Neural cell (in vitro differentiated cells): ENCODE data around the gene NPTN. TPM values are rescaled to one million over a fixed set of nuclear protein-coding genes. Genes with fewer than 3 reads are reported as not detected.

ENCODE experiments used
- H2AFZ ChIP-seq: fragments of 200-600, 300-800 bp; sonication (generic), shearing (Covaris generic); 2 replicates; pipeline ENCODE4 v1.6.0; 2014; ENCODE audit warnings: low read depth, mild to moderate bottlenecking, antibody characterized with exemption, low read length, moderate library complexity
- H3F3A ChIP-seq: fragments of 200-600 bp; shearing (Covaris generic); 2 replicates; pipeline ENCODE4 v1.6.1; 2016; ENCODE audit warnings: mild to moderate bottlenecking, moderate library complexity, mixed read lengths, antibody characterized with exemption, low read length; ENCODE audit not compliant: insufficient read depth, poor library complexity, severe bottlenecking
- H3K27ac ChIP-seq: fragments of 200-600, 300-800 bp; sonication (generic), shearing (Covaris generic); 2 replicates; pipeline ENCODE4 v1.5.1; 2014; ENCODE audit warnings: mild to moderate bottlenecking, low read length, moderate library complexity
- H3K27me3 ChIP-seq: fragments of 300-800, 200-600 bp; sonication (generic), shearing (Covaris generic); 2 replicates; pipeline ENCODE4 v1.6.0; 2014; ENCODE audit warnings: mild to moderate bottlenecking, low read depth, low read length, moderate library complexity; ENCODE audit not compliant: insufficient read depth
- H3K36me3 ChIP-seq: fragments of 300-800, 200-600 bp; sonication (generic), shearing (Covaris generic); 2 replicates; pipeline ENCODE4 v1.5.1; 2014; ENCODE audit warnings: mild to moderate bottlenecking, antibody characterized with exemption, low read length, moderate library complexity; ENCODE audit not compliant: insufficient read depth
- H3K4me2 ChIP-seq: fragments of 300-800, 200-600 bp; sonication (generic), shearing (Covaris generic); 2 replicates; pipeline ENCODE4 v1.6.0; 2014; ENCODE audit warnings: mild to moderate bottlenecking, low read length
- H3K4me3 ChIP-seq: fragments of 300-800, 200-600 bp; sonication (generic), shearing (Covaris generic); 2 replicates; pipeline ENCODE4 v1.5.1; 2014; ENCODE audit warnings: mild to moderate bottlenecking, low read length, moderate library complexity
- H3K79me2 ChIP-seq: fragments of 200-600 bp; shearing (Covaris generic); replicated peaks from 2 replicates; pipeline ENCODE4 v1.6.0; 2014; ENCODE audit warnings: mild to moderate bottlenecking, low read length, moderate library complexity; ENCODE audit not compliant: insufficient read depth
- H3K9ac ChIP-seq: fragments of 300-800, 200-600 bp; sonication (generic), shearing (Covaris generic); 2 replicates; pipeline ENCODE4 v1.6.1; 2016; ENCODE audit warnings: mild to moderate bottlenecking, low read length, mixed read lengths
- H3K9me2 ChIP-seq: fragments of 200-600 bp; shearing (Covaris generic); 2 replicates; pipeline ENCODE4 v1.6.1; 2016; ENCODE audit warnings: mild to moderate bottlenecking, low read length, mixed read lengths; ENCODE audit not compliant: insufficient read depth
- H3K9me3 ChIP-seq: fragments of 200-600, 300-800 bp; sonication (generic), shearing (Covaris generic); 2 replicates; pipeline ENCODE4 v1.6.1; 2016; ENCODE audit warnings: mild to moderate bottlenecking, mixed run types, low read length, moderate library complexity, mixed read lengths
- H4K20me1 ChIP-seq: fragments of 200-600 bp; shearing (Covaris generic); 2 replicates; pipeline ENCODE4 v1.6.1; 2016; ENCODE audit warnings: mild to moderate bottlenecking, mixed run types; ENCODE audit not compliant: insufficient read depth
- CTCF ChIP-seq: fragments of 450-650 bp; IDR thresholded peaks from 2 replicates; pipeline ENCODE4 v1.5.1; 2014; ENCODE audit warnings: antibody characterized with exemption, mild to moderate bottlenecking, moderate library complexity; ENCODE audit not compliant: poor library complexity, severe bottlenecking
- EP300 ChIP-seq: fragments of 450-650 bp; conservative IDR thresholded peaks from 2 replicates; pipeline ENCODE4 v1.6.1; 2014; ENCODE audit warnings: antibody characterized with exemption, mild to moderate bottlenecking, moderate library complexity; ENCODE audit not compliant: poor library complexity, severe bottlenecking
- EZH2 ChIP-seq: fragments of 200-600, 300-800 bp; shearing (Covaris generic), sonication (generic); IDR thresholded peaks from 2 replicates; pipeline ENCODE4 v1.6.1; 2014; ENCODE audit warnings: antibody characterized with exemption, low read length, borderline replicate concordance, mild to moderate bottlenecking; ENCODE audit not compliant: insufficient read depth, poor library complexity, severe bottlenecking
- MXI1 ChIP-seq: fragments of 450-650 bp; conservative IDR thresholded peaks from 2 replicates; pipeline ENCODE4 v1.6.1; 2014; ENCODE audit warnings: antibody characterized with exemption, mild to moderate bottlenecking; ENCODE audit not compliant: poor library complexity, severe bottlenecking
- POLR2AphosphoS5 ChIP-seq: IDR thresholded peaks from 2 replicates; pipeline ENCODE4 v1.6.1; 2012
- RAD21 ChIP-seq: fragments of 450-650 bp; conservative IDR thresholded peaks from 2 replicates; pipeline ENCODE4 v1.6.1; 2014; ENCODE audit warnings: antibody characterized with exemption, mild to moderate bottlenecking, moderate library complexity
- REST ChIP-seq: IDR thresholded peaks from 2 replicates; pipeline ENCODE4 v1.6.1; 2012; ENCODE audit warnings: borderline replicate concordance
- SMC3 ChIP-seq: fragments of 450-650 bp; conservative IDR thresholded peaks from 2 replicates; pipeline ENCODE4 v1.6.1; 2014; ENCODE audit warnings: antibody characterized with exemption, mild to moderate bottlenecking, moderate library complexity; ENCODE audit not compliant: poor library complexity
- TAF1 ChIP-seq: IDR thresholded peaks from 2 replicates; pipeline ENCODE4 v1.6.1; 2012; ENCODE audit warnings: low read depth
- polyA plus RNA-seq: library from polyadenylated mRNA; depleted of rRNA; stranded (reverse); fragments of >200 nt; gene quantifications from 2 replicates; pipeline ENCODE4 v1.2.3, GENCODE V29; 2014

The NPTN gene
- polyA plus RNA-seq, 1 donor from 2014 or later: 237 TPM

- H3K36me3 ChIP-seq: no peaks in the 10 kb centered on the region
- H3F3A ChIP-seq: no peaks in the 10 kb centered on the region
- H2AFZ ChIP-seq: no peak overlapping the region
- no peak overlapping the region for H3K9ac ChIP-seq
- H3K79me2 ChIP-seq: no peaks in the 10 kb centered on the region
- no peak overlapping the region for H3K27ac ChIP-seq
- no peaks in the 10 kb centered on the region for H3K9me2 ChIP-seq
- H3K4me3 ChIP-seq: no peak overlapping the region
- no peak overlapping the region for H3K4me2 ChIP-seq
- H3K9me3 ChIP-seq: no peaks in the 10 kb centered on the region
- no peaks in the 10 kb centered on the region for H4K20me1 ChIP-seq
- TF ChIP-seq SMC3: no peak
- TF ChIP-seq EZH2: no peak
- TF ChIP-seq MXI1: no peak
- no peak for TF ChIP-seq POLR2AphosphoS5
- TF ChIP-seq TAF1: no peak
- no peak for TF ChIP-seq CTCF
- TF ChIP-seq REST: no peak
- no peak for TF ChIP-seq EP300
- TF ChIP-seq RAD21: no peak
- no peaks in the 10 kb centered on the region for H3K27me3 ChIP-seq
Observed at GRCh38 chr15:73518180-73518862, 114.9 kb downstream of the NPTN start.

GRCh38 chr15:73517566-73517965 is 115.6 kb downstream of the NPTN start:
- Histone ChIP-seq H3K9ac (no peak overlapping the region), H3K27me3 (no peaks in the 10 kb centered on the region), H3F3A (no peaks in the 10 kb centered on the region), H3K9me2 (no peaks in the 10 kb centered on the region), H4K20me1 (no peaks in the 10 kb centered on the region), H3K36me3 (no peaks in the 10 kb centered on the region), H3K4me3 (no peak overlapping the region), H2AFZ (no peak overlapping the region), H3K9me3 (no peaks in the 10 kb centered on the region), H3K27ac (no peak overlapping the region), H3K79me2 (no peaks in the 10 kb centered on the region), H3K4me2 (no peak overlapping the region)
- no peak for TF ChIP-seq TAF1
- TF ChIP-seq EP300: no peak
- no peak for TF ChIP-seq SMC3
- no peak for TF ChIP-seq POLR2AphosphoS5
- no peak for TF ChIP-seq CTCF
- no peak for TF ChIP-seq REST
- TF ChIP-seq RAD21: no peak
- TF ChIP-seq EZH2: no peak
- TF ChIP-seq MXI1: no peak
